Smooth muscle cell of the pulmonary artery (primary cell): Measurements from ENCODE around the gene JSRP1. TPM values are rescaled to one million over a fixed set of nuclear protein-coding genes. Genes with fewer than 3 reads are reported as not detected.

ENCODE experiments used
- total RNA-seq: library from RNA; depleted of rRNA; stranded (reverse); fragments of >200 nt; gene quantifications from 2 replicates; pipeline ENCODE4 v1.2.3, GENCODE V29; 2014

Gene JSRP1, protein sequence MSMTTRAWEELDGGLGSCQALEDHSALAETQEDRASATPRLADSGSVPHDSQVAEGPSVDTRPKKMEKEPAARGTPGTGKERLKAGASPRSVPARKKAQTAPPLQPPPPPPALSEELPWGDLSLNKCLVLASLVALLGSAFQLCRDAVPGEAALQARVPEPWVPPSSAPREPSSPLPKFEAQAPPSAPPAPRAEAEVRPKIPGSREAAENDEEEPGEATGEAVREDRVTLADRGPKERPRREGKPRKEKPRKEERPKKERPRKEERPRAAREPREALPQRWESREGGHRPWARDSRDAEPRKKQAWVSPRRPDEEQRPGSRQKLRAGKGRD
- total RNA-seq, result 0.36 TPM in 1 of 2 replicates, not detected in the other

GRCh38 chr19:2255982-2256685 lies at the start of gene JSRP1:
Gene JSRP1, minus strand, starts transcription at chr19:2256417. Its CDS starts 1,103 bp downstream, at chr19:2255314.

DNA sequence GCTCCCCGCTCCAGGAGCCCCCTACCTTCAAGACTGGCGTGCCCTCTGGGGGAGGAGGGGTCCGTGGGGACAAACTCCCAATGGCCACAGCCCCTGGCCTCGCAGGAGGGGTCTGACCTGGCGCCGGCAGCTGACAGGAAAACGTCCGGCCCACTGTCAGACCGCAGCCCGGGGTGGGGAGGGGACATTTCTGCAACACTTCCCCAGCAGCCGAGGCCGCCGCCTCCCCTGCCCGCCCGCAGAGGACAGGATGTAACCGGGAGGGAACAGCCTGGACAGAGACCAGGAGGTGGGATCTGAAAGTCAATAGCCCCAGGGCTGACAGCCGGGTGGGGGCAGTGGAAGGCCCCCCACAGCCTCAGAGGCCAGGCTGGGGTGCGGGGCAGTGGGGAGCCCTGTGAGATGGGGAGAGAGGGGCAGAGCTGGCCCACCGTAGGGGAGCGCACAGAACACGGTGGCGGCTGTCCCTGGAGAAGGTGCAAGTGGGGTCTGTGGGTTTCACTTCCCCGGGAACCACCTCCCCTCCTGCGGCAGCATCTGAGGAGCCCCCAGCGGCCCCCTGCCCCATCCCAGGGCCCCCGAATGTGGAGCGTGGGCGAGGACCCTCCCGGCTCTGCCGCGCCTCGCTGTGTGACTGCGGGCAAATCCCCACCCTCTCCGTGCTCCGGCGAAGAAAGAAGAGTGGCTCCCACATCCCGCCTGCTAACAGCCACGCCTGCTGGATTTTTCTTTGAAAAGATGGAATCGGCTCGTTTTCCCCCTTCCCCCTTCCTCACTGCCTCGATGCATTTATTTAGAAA lies 26.0 kb upstream of the JSRP1 start, which contains the start of gene PEAK3:
Gene PEAK3, minus strand, starts transcription at position 114 of the 800 bp plus-strand sequence. CDS start 1,244 bp downstream, outside the sequence.

DNA sequence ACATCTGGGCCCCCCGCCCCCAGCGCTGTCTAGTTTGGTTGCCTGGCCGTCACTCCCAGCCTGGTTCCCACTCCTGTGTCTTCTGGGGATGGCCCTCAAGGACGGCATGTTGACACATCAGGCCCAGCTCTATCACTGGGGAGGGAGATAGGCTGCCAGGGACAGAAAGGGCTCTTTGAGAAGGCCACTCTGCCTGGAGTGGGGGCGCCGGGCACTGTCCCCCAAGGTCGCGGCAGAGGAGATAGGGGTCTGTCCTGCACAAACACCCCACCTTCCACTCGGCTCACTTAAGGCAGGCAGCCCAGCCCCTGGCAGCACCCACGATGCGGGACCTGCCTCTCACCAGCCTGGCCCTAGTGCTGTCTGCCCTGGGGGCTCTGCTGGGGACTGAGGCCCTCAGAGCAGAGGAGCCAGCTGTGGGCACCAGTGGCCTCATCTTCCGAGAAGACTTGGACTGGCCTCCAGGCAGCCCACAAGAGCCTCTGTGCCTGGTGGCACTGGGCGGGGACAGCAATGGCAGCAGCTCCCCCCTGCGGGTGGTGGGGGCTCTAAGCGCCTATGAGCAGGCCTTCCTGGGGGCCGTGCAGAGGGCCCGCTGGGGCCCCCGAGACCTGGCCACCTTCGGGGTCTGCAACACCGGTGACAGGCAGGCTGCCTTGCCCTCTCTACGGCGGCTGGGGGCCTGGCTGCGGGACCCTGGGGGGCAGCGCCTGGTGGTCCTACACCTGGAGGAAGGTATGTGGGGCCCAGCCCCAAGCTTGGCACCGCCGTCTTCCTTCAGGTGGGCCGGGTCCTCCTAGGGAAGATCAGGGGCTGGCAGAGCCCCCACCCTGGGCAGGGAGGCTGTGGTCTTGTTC lies 7.0 kb downstream of the JSRP1 start, which contains the start of gene AMH:
Gene AMH, plus strand, starts transcription at position 314 of the 857 bp plus-strand sequence. Its CDS starts 10 bp downstream, at position 324.

GRCh38 chr19:2236314-2237050 lies 19.7 kb downstream of the JSRP1 start, which contains the start of the genes PLEKHJ1 and SF3A2:
Gene PLEKHJ1, minus strand, starts transcription at chr19:2236329. Its CDS starts 81 bp downstream, at chr19:2236248.
Gene SF3A2, plus strand, starts transcription at chr19:2236824. Its CDS starts 6,595 bp downstream, at chr19:2243419.

Other genes with a start within 250 kb of the JSRP1 start
- gene BTBD2, start 240.7 kb downstream of the JSRP1 start, total RNA-seq, result 116 and 142 TPM in 2 replicates
- gene MKNK2, start 205.2 kb downstream of the JSRP1 start, total RNA-seq, result 136 and 225 TPM in 2 replicates
- gene MOB3A, start 160.1 kb downstream of the JSRP1 start, total RNA-seq, result 32.0 and 42.9 TPM in 2 replicates
- gene IZUMO4, start 159.5 kb downstream of the JSRP1 start, total RNA-seq, result 0.72 and 1.1 TPM in 2 replicates
- gene AP3D1, start 104.9 kb downstream of the JSRP1 start, total RNA-seq, result 162 and 205 TPM in 2 replicates
- 7.8 and 8.6 TPM in 2 replicates for gene DOT1L, start 92.5 kb downstream of the JSRP1 start, total RNA-seq
- gene PLEKHJ1, start 20.1 kb downstream of the JSRP1 start, total RNA-seq, result 31.3 and 34.6 TPM in 2 replicates
- 43.5 and 57.9 TPM in 2 replicates for gene SF3A2, start 19.6 kb downstream of the JSRP1 start, total RNA-seq
- 0.52 and 1.3 TPM in 2 replicates for gene AMH, start 7.1 kb downstream of the JSRP1 start, total RNA-seq
- gene PEAK3, start 25.8 kb upstream of the JSRP1 start, total RNA-seq, result not detected in 2 replicates
- gene LINGO3, start 51.7 kb upstream of the JSRP1 start, total RNA-seq, result not detected in 2 replicates
- gene LSM7, start 72.2 kb upstream of the JSRP1 start, total RNA-seq, result 35.3 and 46.2 TPM in 2 replicates
- gene SPPL2B, start 72.3 kb upstream of the JSRP1 start, total RNA-seq, result 45.7 and 64.5 TPM in 2 replicates
- gene TMPRSS9, start 103.8 kb upstream of the JSRP1 start, total RNA-seq, result 0.17 TPM in 1 of 2 replicates, not detected in the other
- 22.5 and 31.0 TPM in 2 replicates for gene TIMM13, start 171.2 kb upstream of the JSRP1 start, total RNA-seq
- 43.5 and 51.4 TPM in 2 replicates for gene LMNB2, start 200.5 kb upstream of the JSRP1 start, total RNA-seq
- 16.9 and 20.5 TPM in 2 replicates for gene GADD45B, start 219.7 kb upstream of the JSRP1 start, total RNA-seq